Activated gamma-delta T cell treated with Interleukin-2 at 50 U/mL for 16 hours (primary cell): Measurements from ENCODE around the gene CACNA2D1.

Source experiments
- DNase-seq: peaks from one replicate; pipeline ENCODE4 v3.0.0-alpha.2; 2020

CACNA2D1 gene

DNA sequence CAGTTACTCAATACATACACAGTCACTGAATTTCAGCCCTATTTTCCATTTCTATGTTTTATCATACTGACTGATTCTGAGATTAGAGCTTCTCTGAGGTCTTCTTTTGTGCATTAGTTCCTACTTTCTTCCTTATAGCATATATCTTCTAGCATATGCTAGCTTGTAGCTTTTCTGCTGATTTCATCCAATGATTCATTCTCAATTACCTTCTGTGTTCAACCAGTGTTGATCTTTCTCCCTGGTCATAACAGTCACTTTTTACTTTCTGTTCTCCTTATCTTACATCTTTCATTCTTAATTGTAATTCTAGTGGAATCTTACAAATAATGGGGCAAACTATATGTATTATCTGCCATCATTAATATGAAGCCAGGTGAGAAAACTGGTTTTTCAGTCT is 514.2 kb downstream of the CACNA2D1 start:
- no peak for DNase-seq

- no peak for DNase-seq
These were observed 517.4 kb downstream of the CACNA2D1 start for GRCh38 chr7:81926154-81926553.

- no peak for DNase-seq
These were observed 518.0 kb downstream of the CACNA2D1 start for GRCh38 chr7:81925530-81925929.

DNA sequence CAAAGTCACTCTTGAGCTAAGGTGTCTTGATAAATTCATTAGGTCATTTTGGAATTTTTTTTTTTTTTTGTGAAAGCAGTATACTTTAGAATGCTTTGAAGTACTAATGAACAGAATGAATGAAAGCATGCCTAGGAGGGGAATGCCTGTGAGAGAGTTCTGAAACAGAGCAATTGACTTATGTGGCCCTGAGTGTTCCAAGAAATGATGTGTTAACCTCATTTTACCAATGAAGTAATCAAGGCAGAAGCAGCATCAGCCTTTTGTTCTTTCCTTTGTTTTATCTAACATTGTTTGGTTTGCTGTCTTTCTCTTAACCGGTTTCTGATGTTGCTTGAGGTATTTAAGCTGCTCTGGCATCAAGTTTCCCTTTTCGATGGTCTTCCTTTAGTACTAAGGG is 519.1 kb downstream of the CACNA2D1 start:
- no peak for DNase-seq

- no peak for DNase-seq
These were observed 524.1 kb downstream of the CACNA2D1 start for GRCh38 chr7:81919494-81919893.

- no peak for DNase-seq
These were observed 535.4 kb downstream of the CACNA2D1 start for GRCh38 chr7:81908220-81908619.

DNA sequence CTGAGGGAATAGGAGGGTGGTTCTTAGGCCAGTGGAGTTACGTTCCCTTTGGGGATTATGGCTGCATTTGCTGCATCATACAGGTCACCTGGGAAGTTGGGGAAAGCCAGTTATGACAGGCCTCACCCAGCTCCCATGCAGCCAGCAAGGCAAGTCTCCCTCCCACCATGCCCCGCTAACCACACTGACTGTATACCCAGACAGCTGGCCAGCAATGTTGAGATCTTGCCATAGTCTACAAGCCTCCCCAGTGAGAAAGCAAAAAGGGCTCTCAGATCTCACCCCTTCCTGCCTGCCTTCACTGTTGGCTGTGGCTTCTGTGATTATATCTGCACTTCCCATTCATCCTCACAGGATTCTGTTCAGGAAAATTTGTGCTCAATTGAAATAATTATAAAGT is 540.5 kb downstream of the CACNA2D1 start:
- no peak for DNase-seq

DNA sequence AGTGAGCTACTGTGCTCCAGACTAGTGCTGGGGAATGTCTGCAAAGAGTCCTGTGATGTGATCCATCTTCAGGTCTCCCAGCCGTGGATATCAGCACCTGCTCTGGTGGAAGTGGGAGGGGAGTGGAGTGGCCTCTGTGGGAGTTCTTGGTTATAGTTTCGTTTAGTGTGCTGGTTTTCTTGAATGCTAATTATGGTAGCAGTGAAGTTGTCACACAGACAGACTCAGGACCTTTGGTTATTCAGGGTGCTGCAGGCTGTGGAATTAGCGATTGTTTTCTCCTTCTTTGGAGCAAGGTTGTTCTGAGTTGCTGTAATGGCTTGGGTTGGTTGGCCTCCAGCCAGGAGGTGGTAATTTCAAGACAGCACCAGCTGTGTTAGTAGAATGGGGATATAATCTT is 541.0 kb downstream of the CACNA2D1 start:
- DNase-seq, result no peak
